H4 (cell line): ENCODE measurements around the gene IL17B. TPM values are rescaled to one million over a fixed set of nuclear protein-coding genes. Genes with fewer than 3 reads are reported as not detected.

Experiments used
- total RNA-seq: library from RNA; depleted of rRNA; stranded (reverse); fragments of >200 nt; shearing (Covaris generic); gene quantifications from 2 replicates; pipeline ENCODE4 v1.2.3, GENCODE V29; 2014; rRNA removed

IL17B gene
- total RNA-seq, 1 experiment from 2014 or later, result 0.31 TPM

Other genes with a start within 250 kb of the IL17B start
- 6.7 and 14.2 TPM in 2 replicates for gene ABLIM3, start 237.8 kb downstream of the IL17B start, total RNA-seq
- 2.0 and 3.2 TPM in 2 replicates for gene AFAP1L1, start 107.4 kb downstream of the IL17B start, total RNA-seq
- 17.9 and 19.9 TPM in 2 replicates for gene GRPEL2, start 33.8 kb downstream of the IL17B start, total RNA-seq
- 19.5 and 20.8 TPM in 2 replicates for gene PCYOX1L, start 21.2 kb downstream of the IL17B start, total RNA-seq
- gene CSNK1A1, start 172.1 kb upstream of the IL17B start, total RNA-seq, result 222 and 250 TPM in 2 replicates
- 0.81 and 0.90 TPM in 2 replicates for gene ARHGEF37, start 202.2 kb upstream of the IL17B start, total RNA-seq